IPS-20b (cell line): ENCODE data around the gene CEP57L1.
"Not testable (repeated sequence)": the region's sequence is repeated elsewhere in the genome, so short reads cannot be mapped to it uniquely, and the experiment has no call there.

ENCODE experiments used
- H3K27ac ChIP-seq: one replicate; pipeline ENCODE4 v1.5.1; 2013; ENCODE audit warnings: low read length
- H3K27me3 ChIP-seq: 2 replicates; pipeline ENCODE4 v1.6.1; 2013; ENCODE audit warnings: mild to moderate bottlenecking, low read length, inconsistent platforms; ENCODE audit not compliant: insufficient read depth
- H3K36me3 ChIP-seq: 2 replicates; pipeline ENCODE4 v1.6.1; 2013; ENCODE audit warnings: low read depth, mild to moderate bottlenecking, inconsistent platforms, low read length, moderate library complexity; ENCODE audit not compliant: insufficient read depth
- H3K4me1 ChIP-seq: 2 replicates; pipeline ENCODE4 v1.6.1; 2013; ENCODE audit warnings: mild to moderate bottlenecking, control low read depth, inconsistent platforms, low read length, moderate library complexity; ENCODE audit not compliant: insufficient read depth
- H3K4me3 ChIP-seq: 2 replicates; pipeline ENCODE4 v1.5.1; 2013; ENCODE audit warnings: mild to moderate bottlenecking, low read length, inconsistent platforms
- H3K9ac ChIP-seq: 2 replicates; pipeline ENCODE4 v1.6.1; 2013; ENCODE audit warnings: low read depth, mild to moderate bottlenecking, inconsistent platforms, low read length, moderate library complexity
- H3K9me3 ChIP-seq: 2 replicates; pipeline ENCODE4 v1.6.1; 2013; ENCODE audit warnings: mild to moderate bottlenecking, low read depth, low read length, inconsistent platforms; ENCODE audit not compliant: insufficient read depth

The CEP57L1 gene

GRCh38 chr6:109118337-109118736 is 23.0 kb downstream of the CEP57L1 start:
- Histone ChIP-seq H3K36me3 (no peaks in the 10 kb centered on the region), H3K9me3 (no peaks in the 10 kb centered on the region), H3K9ac (no peak overlapping the region), H3K4me1 (no peaks in the 10 kb centered on the region), H3K27me3 (no peaks in the 10 kb centered on the region), H3K27ac (no peak overlapping the region), H3K4me3 (no peak overlapping the region)

- Histone ChIP-seq H3K36me3 (no peaks in the 10 kb centered on the region), H3K4me3 (no peak overlapping the region), H3K9me3 (no peaks in the 10 kb centered on the region), H3K27me3 (no peaks in the 10 kb centered on the region), H3K9ac (no peak overlapping the region), H3K27ac (no peak overlapping the region), H3K4me1 (no peaks in the 10 kb centered on the region)
Measured at GRCh38 chr6:109118871-109119354, 23.6 kb downstream of the CEP57L1 start.

GRCh38 chr6:109121411-109121810 is 26.1 kb downstream of the CEP57L1 start:
- H3K4me1 ChIP-seq = no peaks in the 10 kb centered on the region
- H3K36me3 ChIP-seq = no peaks in the 10 kb centered on the region
- no peaks in the 10 kb centered on the region for H3K9me3 ChIP-seq
- no peaks in the 10 kb centered on the region for H3K27me3 ChIP-seq
- H3K9ac ChIP-seq = no peak overlapping the region
- H3K27ac ChIP-seq = no peak overlapping the region
- no peak overlapping the region for H3K4me3 ChIP-seq

GRCh38 chr6:109124219-109124618 is 28.9 kb downstream of the CEP57L1 start:
- no peaks in the 10 kb centered on the region for H3K36me3 ChIP-seq
- H3K27ac ChIP-seq = no peak overlapping the region
- H3K27me3 ChIP-seq = no peaks in the 10 kb centered on the region
- no peak overlapping the region for H3K4me3 ChIP-seq
- H3K9ac ChIP-seq = no peak overlapping the region
- no peaks in the 10 kb centered on the region for H3K9me3 ChIP-seq
- H3K4me1 ChIP-seq = no peaks in the 10 kb centered on the region

GRCh38 chr6:109125504-109125903 is 30.2 kb downstream of the CEP57L1 start:
- Histone ChIP-seq H3K9ac (no peak overlapping the region), H3K27me3 (no peaks in the 10 kb centered on the region), H3K4me1 (no peaks in the 10 kb centered on the region), H3K9me3 (no peaks in the 10 kb centered on the region), H3K27ac (no peak overlapping the region), H3K36me3 (no peaks in the 10 kb centered on the region), H3K4me3 (no peak overlapping the region)

- Histone ChIP-seq H3K9ac (no peak overlapping the region), H3K27ac (no peak overlapping the region), H3K4me1 (no peaks in the 10 kb centered on the region), H3K36me3 (no peaks in the 10 kb centered on the region), H3K4me3 (no peak overlapping the region), H3K9me3 (no peaks in the 10 kb centered on the region), H3K27me3 (no peaks in the 10 kb centered on the region)
Measured at GRCh38 chr6:109130065-109130464, 34.8 kb downstream of the CEP57L1 start.

- H3K36me3 ChIP-seq, H3K9ac ChIP-seq, H3K4me3 ChIP-seq, H3K27me3 ChIP-seq, H3K4me1 ChIP-seq, H3K27ac ChIP-seq, H3K9me3 ChIP-seq: not testable (repeated sequence)
Measured at GRCh38 chr6:109135600-109135999, 40.3 kb downstream of the CEP57L1 start.

GRCh38 chr6:109136039-109136438 is 40.7 kb downstream of the CEP57L1 start:
- H3K4me3 ChIP-seq, H3K27ac ChIP-seq: not testable (repeated sequence)

GRCh38 chr6:109136530-109136929 is 41.2 kb downstream of the CEP57L1 start:
- not testable (repeated sequence) for H3K9ac ChIP-seq, H3K9me3 ChIP-seq, H3K27ac ChIP-seq, H3K4me1 ChIP-seq, H3K4me3 ChIP-seq, H3K27me3 ChIP-seq, H3K36me3 ChIP-seq

More at GRCh38 chr6:109136039-109136438, 40.7 kb downstream of the CEP57L1 start:
- not testable (repeated sequence) for H3K36me3 ChIP-seq, H3K9me3 ChIP-seq, H3K27me3 ChIP-seq, H3K9ac ChIP-seq, H3K4me1 ChIP-seq

GRCh38 chr6:109139109-109139508 is 43.8 kb downstream of the CEP57L1 start:
- H3K36me3 ChIP-seq = no peaks in the 10 kb centered on the region
- no peaks in the 10 kb centered on the region for H3K9me3 ChIP-seq
- no peak overlapping the region for H3K9ac ChIP-seq
- H3K27me3 ChIP-seq = no peaks in the 10 kb centered on the region
- no peaks in the 10 kb centered on the region for H3K4me1 ChIP-seq
- H3K27ac ChIP-seq = no peak overlapping the region
- H3K4me3 ChIP-seq = no peak overlapping the region

GRCh38 chr6:109142067-109142466 is 46.8 kb downstream of the CEP57L1 start:
- not testable (repeated sequence) for H3K9me3 ChIP-seq, H3K36me3 ChIP-seq, H3K9ac ChIP-seq, H3K27me3 ChIP-seq, H3K4me1 ChIP-seq, H3K27ac ChIP-seq, H3K4me3 ChIP-seq

GRCh38 chr6:109143191-109143590 is 47.9 kb downstream of the CEP57L1 start:
- H3K4me1 ChIP-seq = no peaks in the 10 kb centered on the region
- H3K36me3 ChIP-seq = no peaks in the 10 kb centered on the region
- no peak overlapping the region for H3K4me3 ChIP-seq
- no peaks in the 10 kb centered on the region for H3K27me3 ChIP-seq
- H3K27ac ChIP-seq = no peak overlapping the region
- H3K9me3 ChIP-seq = no peaks in the 10 kb centered on the region
- H3K9ac ChIP-seq = no peak overlapping the region

GRCh38 chr6:109148251-109148650 is 52.9 kb downstream of the CEP57L1 start:
- H3K9me3 ChIP-seq, H3K4me1 ChIP-seq, H3K4me3 ChIP-seq, H3K27ac ChIP-seq, H3K9ac ChIP-seq, H3K36me3 ChIP-seq, H3K27me3 ChIP-seq: not testable (repeated sequence)
